HL-60/S4 treated with phorbol 12-myristate 13-acetate at 8.2 ng/mL for 4 days and 3 days (cell line): ENCODE results near the gene SLC4A9.

ENCODE experiments used
- in situ Hi-C: fragments of 300-500 bp; cut with MboI; formaldehyde crosslinking; loops from 2 replicates; pipeline ENCODE4 v1.15.0; 2022; ENCODE audit warnings: low sequenced_read_pairs

The SLC4A9 gene

DNA sequence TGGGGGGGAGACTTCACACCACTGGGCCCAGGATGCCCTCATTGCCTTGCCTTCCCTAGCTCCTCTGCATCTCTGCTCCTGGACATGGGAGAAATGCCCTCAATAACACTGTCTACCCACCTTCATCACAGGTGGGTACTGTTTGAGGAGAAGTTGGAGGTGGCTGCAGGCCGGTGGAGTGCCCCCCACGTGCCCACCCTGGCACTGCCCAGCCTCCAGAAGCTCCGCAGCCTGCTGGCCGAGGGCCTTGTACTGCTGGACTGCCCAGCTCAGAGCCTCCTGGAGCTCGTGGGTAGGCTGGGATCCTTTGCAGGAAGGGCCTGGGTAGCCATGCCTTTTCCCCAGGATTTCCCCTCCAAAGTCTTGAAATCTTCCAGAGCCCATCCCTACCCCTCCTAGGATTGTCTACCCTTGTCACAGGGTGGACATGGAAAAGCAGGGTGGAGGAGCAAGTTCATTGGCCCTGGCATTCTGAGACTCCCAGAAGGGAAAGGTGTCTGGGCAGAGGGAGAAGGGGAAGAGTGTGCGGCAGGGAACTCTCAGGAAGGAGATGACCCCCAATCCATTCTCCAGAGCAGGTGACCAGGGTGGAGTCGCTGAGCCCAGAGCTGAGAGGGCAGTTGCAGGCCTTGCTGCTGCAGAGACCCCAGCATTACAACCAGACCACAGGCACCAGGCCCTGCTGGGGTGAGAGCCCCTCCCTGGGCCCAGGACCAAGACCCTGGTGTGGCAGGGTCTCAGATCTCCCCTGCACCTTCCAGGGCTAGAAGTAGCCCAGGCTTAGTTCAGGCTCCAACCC is 886 bp downstream of the SLC4A9 start:
- in situ Hi-C loops, result loop anchor here (25.0 kb wide), 1 partner anchor 351 kb away; the partner anchor contains the start of gene ZMAT2

- in situ Hi-C loops, result loop anchor here (25.0 kb wide), 1 partner anchor 350 kb away; the partner anchor contains the start of gene ZMAT2
These were observed 1.9 kb downstream of the SLC4A9 start for GRCh38 chr5:140361901-140362300.

DNA sequence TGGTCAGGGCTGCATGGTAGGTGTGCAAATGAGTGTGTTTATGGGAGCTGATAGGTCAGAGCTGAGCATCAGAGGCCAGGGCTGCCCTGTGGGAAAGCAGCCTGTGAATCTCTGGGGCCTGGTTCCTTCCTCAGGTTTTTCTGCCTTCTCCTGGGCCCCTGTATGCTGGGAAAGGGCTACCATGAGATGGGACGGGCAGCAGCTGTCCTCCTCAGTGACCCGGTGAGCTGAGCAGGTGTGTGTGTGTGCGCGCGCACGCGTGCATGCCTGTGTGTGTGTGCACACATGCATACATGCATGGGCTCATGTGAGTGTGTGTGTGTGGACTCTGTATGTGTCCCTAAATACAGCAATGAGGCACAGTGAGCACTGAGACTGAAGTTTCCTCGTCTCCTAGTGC is 2.3 kb downstream of the SLC4A9 start:
- in situ Hi-C loops, result loop anchor here (25.0 kb wide), 1 partner anchor 350 kb away; the partner anchor contains the start of gene ZMAT2

- in situ Hi-C loops, result loop anchor here (25.0 kb wide), 1 partner anchor 349 kb away; the partner anchor contains the start of gene ZMAT2
These were observed 3.1 kb downstream of the SLC4A9 start for GRCh38 chr5:140362875-140363630.

DNA sequence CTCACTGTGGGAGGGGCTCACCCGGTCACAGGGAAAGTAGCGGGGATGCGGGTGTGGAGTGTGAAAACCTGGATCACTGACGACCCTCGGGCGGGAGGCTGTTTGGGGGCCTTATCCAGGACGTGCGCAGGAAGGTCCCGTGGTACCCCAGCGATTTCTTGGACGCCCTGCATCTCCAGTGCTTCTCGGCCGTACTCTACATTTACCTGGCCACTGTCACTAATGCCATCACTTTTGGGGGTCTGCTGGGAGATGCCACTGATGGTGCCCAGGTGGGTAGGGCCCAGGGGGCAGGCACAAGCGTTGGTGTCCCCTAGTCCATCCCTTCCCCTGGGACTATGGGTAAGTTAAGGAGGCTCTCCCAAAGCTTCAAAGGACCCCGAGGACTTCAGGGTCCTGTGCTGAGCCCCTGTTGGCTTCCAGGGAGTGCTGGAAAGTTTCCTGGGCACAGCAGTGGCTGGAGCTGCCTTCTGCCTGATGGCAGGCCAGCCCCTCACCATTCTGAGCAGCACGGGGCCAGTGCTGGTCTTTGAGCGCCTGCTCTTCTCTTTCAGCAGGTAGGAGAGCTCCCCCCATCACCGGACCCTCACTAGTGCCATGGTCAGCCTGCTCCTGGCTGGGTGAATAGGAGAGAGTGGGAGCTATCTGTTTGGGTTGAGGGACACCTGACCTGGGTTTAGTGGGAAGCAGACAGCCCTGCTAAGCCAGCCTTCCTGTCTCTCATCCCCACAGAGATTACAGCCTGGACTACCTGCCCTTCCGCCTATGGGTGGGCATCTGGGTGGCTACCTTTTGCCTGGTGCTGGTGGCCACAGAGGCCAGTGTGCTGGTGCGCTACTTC is 3.9 kb downstream of the SLC4A9 start:
- in situ Hi-C loops, result loop anchor here (25.0 kb wide), 1 partner anchor 348 kb away; the partner anchor contains the start of gene ZMAT2

DNA sequence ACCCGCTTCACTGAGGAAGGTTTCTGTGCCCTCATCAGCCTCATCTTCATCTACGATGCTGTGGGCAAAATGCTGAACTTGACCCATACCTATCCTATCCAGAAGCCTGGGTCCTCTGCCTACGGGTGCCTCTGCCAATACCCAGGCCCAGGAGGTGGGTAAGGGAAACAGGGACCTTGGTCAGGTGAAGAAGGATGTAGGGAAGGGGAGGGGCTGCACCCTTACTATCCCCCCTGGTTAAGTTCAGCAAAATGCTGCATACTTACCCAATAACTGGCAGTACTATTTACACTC is 4.4 kb downstream of the SLC4A9 start:
- in situ Hi-C loops, result loop anchor here (25.0 kb wide), 1 partner anchor 348 kb away; the partner anchor contains the start of gene ZMAT2

DNA sequence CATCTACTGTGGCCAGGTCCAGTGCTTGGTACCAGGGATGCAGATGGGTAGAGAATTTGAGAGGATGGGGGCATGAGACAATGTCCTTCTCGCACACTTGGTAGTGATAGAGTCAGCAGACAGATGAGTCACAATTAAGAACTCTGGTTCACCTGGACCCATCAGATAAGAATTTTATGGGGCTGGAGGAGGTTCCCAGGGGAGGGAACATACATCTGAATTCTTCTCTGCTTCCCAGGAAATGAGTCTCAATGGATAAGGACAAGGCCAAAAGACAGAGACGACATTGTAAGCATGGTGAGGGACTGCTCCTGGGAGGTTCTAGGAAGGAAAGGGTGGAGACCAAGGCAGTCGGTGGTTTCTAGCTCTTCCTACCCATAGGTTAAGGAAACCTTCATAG is 5.3 kb downstream of the SLC4A9 start:
- in situ Hi-C loops, result loop anchor here (25.0 kb wide), 1 partner anchor 347 kb away; the partner anchor contains the start of gene ZMAT2

- in situ Hi-C loops, result loop anchor here (25.0 kb wide), 1 partner anchor 346 kb away; the partner anchor contains the start of gene ZMAT2
These were observed 5.9 kb downstream of the SLC4A9 start for GRCh38 chr5:140365941-140366340.

GRCh38 chr5:140366589-140367255 is 6.7 kb downstream of the SLC4A9 start:
- in situ Hi-C loops, result loop anchor here (25.0 kb wide), 1 partner anchor 346 kb away; the partner anchor contains the start of gene ZMAT2

DNA sequence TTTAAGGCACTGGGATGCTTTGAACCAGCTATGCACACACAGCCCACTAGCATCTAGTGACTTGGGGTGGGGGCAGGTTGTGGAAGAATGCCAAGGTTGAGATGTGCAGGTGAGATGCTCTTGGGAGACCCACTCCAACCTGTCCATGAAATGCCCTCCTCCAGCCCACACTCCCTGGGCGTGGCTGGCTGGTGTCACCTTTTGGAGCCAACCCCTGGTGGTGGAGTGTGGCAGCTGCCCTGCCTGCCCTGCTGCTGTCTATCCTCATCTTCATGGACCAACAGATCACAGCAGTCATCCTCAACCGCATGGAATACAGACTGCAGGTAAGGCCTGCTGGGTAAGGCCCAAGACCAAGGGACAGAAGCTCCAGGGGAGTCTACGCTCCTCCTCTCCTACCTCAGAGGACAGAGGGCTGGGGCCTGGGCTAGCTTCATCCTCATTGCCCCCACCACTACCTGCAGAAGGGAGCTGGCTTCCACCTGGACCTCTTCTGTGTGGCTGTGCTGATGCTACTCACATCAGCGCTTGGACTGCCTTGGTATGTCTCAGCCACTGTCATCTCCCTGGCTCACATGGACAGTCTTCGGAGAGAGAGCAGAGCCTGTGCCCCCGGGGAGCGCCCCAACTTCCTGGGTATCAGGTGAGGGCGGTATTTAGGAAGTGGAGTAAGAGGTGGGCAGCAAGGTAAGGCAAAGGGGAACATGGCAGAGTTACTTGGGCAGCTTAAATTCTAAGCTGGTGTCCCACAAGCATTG is 7.4 kb downstream of the SLC4A9 start:
- in situ Hi-C loops, result loop anchor here (25.0 kb wide), 1 partner anchor 345 kb away; the partner anchor contains the start of gene ZMAT2

- in situ Hi-C loops, result loop anchor here (25.0 kb wide), 1 partner anchor 341 kb away; the partner anchor contains the start of gene ZMAT2
These were observed 11.6 kb downstream of the SLC4A9 start for GRCh38 chr5:140371356-140372151.

DNA sequence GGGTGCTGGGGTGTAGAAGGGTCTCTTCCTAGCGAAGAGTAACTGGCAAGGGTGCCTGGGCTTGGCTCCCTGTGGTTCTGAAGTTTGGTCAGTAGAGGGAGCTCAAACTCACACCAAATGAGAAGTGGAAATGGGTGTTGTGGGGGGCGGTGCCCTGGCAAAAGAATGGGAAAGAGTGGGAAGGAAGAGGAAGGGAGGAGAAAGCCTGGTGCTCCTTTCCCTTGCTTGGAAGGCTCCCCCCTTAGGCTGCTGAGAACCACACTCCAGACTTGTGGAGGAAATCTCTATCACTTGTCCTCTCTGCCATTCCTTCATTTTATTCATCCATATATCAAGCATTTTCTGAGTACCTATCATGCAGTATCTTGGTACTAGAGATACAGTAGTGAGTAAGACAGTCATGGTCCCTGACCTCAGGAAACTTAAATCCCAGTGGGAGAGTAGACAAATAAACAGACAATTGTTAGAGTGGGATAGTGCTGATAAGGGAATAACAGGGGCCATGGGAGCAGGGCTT is 13.0 kb downstream of the SLC4A9 start:
- in situ Hi-C loops, result loop anchor here (25.0 kb wide), 1 partner anchor 339 kb away; the partner anchor contains the start of gene ZMAT2

GRCh38 chr5:140381351-140381750 is 21.4 kb downstream of the SLC4A9 start:
- in situ Hi-C loops, result no loop called here

- in situ Hi-C loops, result no loop called here
These were observed 22.0 kb downstream of the SLC4A9 start for GRCh38 chr5:140381972-140382371.

DNA sequence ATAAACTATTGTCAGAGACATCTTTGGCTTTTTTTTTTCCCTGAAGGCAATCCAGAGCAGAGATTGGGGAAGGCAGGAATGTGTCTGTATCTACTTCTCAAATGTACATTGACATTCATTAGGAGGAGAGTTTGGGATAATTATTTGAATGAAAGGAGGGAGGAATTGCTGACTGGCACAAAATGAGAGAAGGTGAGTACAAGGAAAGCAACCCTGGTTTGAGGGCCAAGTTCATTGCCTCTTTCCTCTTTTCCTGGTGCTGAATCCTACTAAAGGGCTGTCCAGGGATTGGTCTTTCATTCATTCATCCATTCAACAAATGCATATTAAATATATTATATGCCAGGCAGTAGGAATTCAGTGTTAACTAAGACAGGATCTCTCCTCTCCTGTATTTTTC is 22.9 kb downstream of the SLC4A9 start:
- in situ Hi-C loops, result no loop called here

DNA sequence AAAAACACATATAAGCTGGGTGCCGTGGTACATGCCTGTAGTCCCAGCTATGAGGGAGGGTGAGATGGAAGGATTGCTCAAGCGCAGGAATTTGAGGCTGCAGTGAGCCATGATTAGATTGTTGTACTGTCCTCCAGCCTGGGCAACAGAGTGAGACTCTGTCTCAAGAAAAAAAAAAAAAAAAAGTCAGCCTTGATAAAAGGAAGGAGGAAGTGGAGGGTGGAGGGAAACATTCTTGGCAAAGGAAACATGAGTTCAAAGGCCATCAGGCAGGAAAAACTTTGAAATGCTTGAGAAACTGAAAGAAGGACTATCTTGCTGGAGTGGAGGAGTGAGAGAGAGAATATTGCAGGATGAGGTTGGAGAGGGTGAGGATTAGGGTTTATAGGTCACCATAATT is 23.3 kb downstream of the SLC4A9 start:
- in situ Hi-C loops, result no loop called here

GRCh38 chr5:140388052-140388451 is 28.1 kb downstream of the SLC4A9 start:
- in situ Hi-C loops, result no loop called here

- in situ Hi-C loops, result no loop called here
These were observed 31.3 kb downstream of the SLC4A9 start for GRCh38 chr5:140391312-140391711.
